ENCODE data around the gene ANKRD11.
"Not testable (repeated sequence)": the region's sequence is repeated elsewhere in the genome, so short reads cannot be mapped to it uniquely, and the experiment has no call there.

The ANKRD11 gene

GRCh38 chr16:89343501-89344457 is 146.6 kb downstream of the ANKRD11 start:
- DNase-seq, result peak in 1 of 3 experiments; percentile 10

DNA sequence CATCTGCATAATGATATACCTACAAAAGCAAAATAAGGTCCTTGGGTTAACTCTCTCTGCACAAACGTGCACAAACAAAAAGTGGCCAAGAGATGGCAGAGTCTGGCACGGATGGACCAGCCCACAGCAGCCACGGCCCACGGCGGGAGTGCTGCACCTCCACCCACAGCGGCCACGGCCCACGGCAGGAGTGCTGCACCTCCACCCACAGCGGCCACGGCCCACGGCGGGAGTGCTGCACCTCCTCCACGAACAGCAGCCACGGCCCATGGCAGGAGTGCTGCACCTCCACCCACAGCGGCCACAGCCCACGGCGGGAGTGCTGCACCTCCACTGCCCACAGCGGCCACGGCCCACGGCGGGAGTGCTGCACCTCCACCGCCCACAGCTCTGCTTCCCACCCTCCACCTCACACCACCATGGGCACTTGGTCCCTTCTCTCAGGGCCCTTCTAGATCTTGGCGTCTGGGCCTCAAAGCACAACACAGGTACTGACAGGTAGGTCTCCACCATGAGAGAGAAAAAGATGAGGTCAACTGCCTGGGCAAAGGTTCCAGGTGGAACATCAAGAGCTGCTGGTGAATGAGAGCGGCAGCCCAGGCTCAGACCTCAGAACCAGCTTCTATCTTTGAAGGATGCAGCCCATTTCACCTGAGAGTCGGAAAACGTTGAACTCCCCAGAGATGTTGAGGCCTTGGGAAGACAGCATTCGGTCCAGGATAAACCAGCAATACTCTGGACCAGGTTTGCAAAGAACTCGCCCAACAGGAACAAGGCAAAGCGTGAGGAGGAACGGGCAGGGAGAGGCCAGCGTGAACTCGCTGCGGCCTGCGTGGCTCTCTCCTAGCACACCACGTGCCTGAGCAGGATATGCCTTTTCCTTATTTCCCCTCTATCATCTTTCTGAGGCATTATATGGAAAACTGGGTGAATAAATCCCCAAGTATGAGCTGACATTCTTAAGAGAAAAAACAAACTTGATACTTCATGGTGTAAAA is 148.4 kb downstream of the ANKRD11 start:
- DNase-seq, result no peak

DNA sequence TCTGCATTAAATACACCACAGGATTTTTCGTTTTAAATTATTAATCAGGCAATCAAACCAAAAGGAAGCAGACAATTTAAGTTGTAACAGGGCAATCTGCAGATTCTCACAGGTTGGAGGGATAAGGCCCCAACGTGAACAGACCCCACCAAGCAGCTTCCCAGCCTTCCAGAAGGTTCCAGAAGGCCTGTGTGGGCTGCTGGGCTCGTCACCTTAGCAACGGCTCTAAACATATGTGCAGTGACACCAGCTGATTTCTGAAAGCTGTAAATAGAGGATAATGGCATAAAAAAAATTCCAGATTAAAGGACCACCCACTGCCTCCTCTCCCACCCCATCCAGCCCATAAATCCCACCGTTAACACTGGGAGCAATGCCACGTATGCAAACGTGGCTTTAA is 149.1 kb downstream of the ANKRD11 start:
- no peak for DNase-seq

- DNase-seq, result no peak
These were observed 151.5 kb downstream of the ANKRD11 start for GRCh38 chr16:89338863-89339262.

- DNase-seq, result no peak
These were observed 152.4 kb downstream of the ANKRD11 start for GRCh38 chr16:89337965-89338364.

DNA sequence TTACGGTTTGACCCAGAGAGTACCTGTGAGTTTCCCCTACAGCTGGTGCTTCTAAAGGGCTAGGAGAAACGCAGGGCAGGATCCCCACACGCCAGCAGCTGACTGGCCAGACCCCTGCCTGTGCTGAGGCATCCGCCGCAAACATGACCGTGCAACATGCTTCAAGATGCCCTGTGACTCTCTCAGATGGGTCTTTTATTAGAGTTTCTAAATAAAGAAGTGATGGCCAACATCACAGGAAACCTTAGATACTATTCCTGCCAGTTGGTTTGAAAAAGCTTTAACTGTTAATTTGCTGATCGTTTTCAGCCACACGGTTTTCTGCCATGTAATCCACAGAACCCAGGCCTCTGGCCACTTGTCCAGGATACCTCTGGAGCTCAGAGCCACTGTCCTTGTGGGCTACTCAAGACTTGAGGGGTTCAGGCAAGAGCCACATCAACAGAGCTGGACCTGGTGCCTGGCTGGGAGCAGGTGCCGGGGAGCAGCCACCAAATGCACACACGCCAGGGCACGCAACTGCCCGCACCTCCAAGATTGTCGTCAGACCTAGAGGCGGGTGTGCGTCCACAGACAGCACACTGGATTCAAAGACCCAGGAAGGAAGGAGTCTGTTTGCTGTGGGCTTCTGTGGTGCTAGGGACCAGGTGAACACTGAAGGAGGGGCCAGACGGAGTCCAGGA is 154.4 kb downstream of the ANKRD11 start:
- no peak for DNase-seq

DNA sequence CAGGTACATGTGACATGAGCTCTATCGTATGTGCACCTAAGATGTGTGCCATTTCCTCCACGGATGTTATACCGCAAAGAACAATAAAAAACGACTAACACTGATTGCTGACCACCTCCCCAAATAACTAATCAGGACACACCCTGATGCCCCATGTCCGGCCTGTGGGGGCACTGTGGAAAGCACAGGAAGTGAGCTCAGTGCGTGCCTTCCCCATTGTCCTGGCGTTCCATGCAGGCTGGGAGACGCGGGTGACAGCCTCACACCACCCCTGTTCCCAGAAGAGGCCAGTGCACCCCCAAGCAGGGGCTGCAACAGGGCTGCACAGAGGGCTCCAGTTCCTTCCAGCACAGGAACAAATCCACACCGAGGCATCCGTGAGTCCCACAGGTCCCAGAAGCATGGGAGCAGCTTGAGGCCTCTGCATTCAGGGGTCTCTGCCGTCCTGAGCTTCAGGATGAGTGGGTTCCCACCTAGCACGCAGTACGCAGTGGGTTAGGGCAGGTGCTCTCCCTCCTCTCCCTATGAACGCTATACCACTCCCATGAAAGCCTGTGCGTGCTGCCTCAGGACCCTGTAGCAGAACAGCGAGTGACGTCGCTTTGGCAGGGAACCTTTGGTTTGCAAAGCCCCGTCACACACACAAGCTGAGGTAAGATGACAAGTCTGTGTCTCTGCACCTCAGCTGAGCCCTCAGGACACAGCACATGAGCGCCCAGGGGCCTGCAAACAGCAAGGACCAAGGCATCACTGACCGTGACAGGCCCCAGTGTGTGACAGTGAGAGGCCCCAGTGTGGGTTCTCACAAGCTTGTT is 155.2 kb downstream of the ANKRD11 start:
- no peak for DNase-seq

DNA sequence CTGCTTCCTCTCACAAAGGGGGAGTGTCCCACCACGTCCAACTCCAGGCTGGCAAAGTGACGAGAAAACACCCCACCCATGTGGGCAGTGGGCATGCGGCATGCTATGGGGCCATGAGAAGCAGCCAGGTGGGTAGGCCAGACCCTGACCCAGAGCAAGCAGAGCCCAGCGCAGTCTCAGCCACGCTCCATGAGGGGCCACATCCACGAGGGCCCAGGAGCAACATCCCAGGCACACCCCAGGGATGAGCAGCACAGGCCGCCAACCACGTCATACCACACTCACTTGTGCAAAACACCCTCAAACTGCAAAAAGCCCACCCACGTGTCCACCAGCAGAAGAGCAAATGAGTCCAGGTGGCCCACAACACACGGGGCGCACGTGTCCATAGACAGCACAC is 155.9 kb downstream of the ANKRD11 start:
- no peak for DNase-seq

- no peak for DNase-seq
These were observed 156.3 kb downstream of the ANKRD11 start for GRCh38 chr16:89334050-89334449.

- DNase-seq, result peak in 1 of 3 experiments; percentile 9
These were observed 156.9 kb downstream of the ANKRD11 start for GRCh38 chr16:89333401-89334001.

- no peak for DNase-seq
These were observed 157.5 kb downstream of the ANKRD11 start for GRCh38 chr16:89332902-89333245.

- DNase-seq, result no peak
These were observed 158.0 kb downstream of the ANKRD11 start for GRCh38 chr16:89332243-89332901.

GRCh38 chr16:89331371-89332109 is 158.8 kb downstream of the ANKRD11 start:
- DNase-seq, result no peak

- peak in 2 of 3 experiments; percentile 36 to 64 for DNase-seq
These were observed 160.0 kb downstream of the ANKRD11 start for GRCh38 chr16:89330177-89330856.

DNA sequence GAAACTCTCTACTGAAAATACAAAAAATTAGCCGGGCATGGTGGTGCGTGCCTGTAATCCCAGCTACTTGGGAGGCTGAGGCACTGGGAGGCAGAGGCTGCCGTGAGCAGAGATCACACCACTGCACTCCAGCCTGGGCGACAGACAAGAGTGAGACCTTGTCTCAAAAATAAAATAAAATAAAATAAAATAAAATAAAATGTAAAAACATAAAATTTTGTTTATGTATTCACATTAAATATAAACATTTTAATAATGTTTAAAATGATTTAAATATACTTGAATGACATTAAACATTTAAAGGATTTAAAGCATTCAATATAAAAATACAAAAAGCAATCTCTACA is 160.6 kb downstream of the ANKRD11 start:
- not testable (repeated sequence) for DNase-seq

DNA sequence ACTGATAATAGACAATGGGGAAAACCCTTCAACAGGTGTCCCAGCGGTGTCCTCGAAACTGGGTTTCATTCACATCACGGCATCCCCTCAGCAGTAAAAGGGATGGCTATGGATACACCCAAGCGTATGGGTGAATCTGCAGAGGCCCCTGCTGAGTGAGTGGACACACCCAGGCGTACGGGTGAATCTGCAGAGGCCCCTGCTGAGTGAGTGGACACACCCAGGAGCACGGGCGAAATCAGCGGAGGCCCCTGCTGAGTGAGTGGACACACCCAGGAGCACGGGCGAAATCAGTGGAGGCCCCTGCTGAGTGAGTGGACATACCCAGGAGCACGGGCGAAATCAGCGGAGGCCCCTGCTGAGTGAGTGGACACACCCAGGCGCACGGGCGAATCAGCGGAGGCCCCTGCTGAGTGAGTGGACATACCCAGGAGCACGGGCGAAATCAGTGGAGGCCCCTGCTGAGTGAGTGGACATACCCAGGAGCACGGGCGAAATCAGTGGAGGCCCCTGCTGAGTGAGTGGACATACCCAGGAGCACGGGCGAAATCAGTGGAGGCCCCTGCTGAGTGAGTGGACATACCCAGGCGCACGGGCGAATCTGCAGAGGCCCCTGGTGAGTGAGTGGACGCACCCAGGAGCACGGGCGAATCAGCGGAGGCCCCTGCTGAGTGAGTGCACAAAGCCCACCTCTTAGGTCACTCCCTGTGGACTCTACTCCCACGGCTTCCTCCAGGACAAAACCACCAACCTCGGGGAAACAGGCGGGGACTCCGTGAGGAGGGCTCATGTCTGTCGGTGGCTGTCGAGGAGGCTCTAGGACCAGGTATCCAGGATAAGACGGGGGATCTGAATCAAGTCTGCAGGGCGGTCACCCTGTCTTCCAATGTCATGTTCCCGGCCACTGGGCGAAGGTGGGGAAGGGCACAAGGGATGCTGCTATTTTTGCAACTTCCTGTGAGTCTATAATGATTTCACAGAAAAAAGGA is 161.7 kb downstream of the ANKRD11 start:
- not testable (repeated sequence) for DNase-seq

DNA sequence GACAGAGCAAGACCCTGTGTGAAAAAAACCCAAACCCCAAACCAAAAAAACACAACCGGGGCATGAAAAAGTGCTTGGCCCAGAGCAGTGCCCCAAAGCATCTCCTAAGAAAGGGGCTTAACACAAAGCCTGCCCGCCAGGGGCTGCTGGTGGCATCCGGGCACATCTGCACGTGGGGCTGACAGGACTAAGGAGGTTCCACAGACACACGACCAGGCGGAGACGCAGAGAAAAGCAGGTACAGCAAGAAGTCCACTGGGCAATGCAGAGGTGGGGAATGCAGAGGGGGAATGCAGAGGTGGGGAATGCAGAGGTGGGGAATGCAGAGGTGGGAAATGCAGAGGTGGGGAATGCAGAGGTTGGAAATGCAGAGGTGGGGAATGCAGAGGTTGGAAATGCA is 163.6 kb downstream of the ANKRD11 start:
- DNase-seq, result no peak

- peak; percentile 9 to 62 (median 40) for DNase-seq
These were observed 164.4 kb downstream of the ANKRD11 start for GRCh38 chr16:89325861-89326471.
